IPS-NIHi7 (cell line): ENCODE measurements around the gene SDR9C7.

Experiments used
- DNase-seq: peaks from one replicate; pipeline ENCODE4 v3.0.0; 2012; ENCODE audit warnings: mixed read lengths; ENCODE audit errors: extremely low spot score

Gene SDR9C7

DNA sequence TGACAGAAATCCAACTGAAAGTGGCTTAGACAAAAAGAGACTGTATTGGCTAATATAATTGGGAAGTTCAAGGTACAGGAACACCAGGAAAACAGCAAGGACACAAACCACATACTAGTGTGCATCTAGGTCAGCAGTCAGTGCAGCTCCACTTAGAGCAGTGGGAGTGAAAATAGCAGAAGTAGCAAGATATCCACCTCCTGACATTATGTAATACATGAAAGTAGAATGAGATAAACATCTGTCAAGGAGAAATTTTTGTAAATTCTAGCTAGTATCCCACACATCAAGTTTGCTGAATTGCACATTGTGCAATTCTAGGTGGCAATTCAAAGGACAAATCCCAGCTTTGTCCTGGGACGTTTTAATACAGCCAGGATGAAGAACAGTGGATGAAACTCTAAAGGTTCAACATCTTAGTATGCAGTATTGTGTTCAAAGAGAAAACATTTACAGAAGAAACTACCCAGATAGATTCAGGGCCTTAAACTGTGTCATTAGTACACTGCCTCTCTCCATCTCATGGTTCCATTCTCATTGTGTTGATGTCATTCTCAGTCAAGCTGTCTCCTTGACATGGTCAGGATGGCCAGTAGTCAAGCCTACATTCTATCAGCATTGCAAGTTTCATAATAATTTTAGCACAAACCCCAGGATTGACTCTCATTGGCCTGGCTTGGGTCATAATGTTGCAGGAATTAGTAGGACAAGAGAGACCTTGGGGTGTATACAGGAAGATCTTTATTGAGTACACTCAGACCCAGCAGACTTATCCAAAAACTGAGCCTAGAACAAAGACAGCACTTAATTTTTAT lies 56.8 kb downstream of the SDR9C7 start:
- DNase-seq = no peak

DNA sequence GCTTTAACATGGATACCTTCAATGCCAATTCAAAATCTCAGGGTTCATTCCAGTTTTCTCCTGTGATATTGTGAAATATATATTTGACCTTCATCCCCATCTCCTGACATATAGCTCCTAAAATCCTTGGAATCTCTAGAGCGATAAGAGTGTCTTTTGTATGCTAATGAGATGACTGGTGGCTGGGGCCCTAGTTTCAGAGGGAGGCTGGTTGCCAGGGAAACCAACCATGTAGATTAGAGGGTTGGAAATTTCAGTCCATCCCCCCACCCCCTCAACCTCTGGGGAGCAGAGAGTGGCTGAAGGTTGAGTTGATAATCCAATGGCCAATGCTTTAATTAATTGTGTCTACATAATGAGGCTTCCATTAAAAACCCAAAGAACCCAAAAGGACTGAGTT lies 59.4 kb downstream of the SDR9C7 start:
- DNase-seq = no peak

- no peak for DNase-seq
These were observed 60.8 kb downstream of the SDR9C7 start for GRCh38 chr12:56873382-56873781.
